Body of pancreas (tissue), 4 donors: ENCODE data around the gene S100A12. TPM values are rescaled to one million over a fixed set of nuclear protein-coding genes. Genes with fewer than 3 reads are reported as not detected.

Experiments used
- ATAC-seq: fragments of 150-250 bp; one replicate; pipeline ENCODE4 v1.9.1; 2016
- DNase-seq, 4 donors: peaks; one replicate each; pipeline ENCODE4 v3.0.0-alpha.2; 2019
- H3K27ac ChIP-seq, 4 donors: fragments of 200-600 bp; sonication (generic); 1 replicate in 3 of 4; 2 replicates in 1 of 4; pipeline versions ENCODE4 v1.5.1 to v1.6.1; 2016 to 2019; ENCODE audit warnings: mild to moderate bottlenecking in 1 of 4, mixed read lengths in 1 of 4, moderate library complexity in 1 of 4
- H3K27me3 ChIP-seq, 2 donors: fragments of 200-600 bp; sonication (generic); one replicate each; pipeline ENCODE4 v1.6.0; 2016; ENCODE audit warnings: mild to moderate bottlenecking in 1 of 2
- H3K36me3 ChIP-seq, 2 donors: fragments of 200-600 bp; sonication (generic); replicated peaks in 1 of 2; 2 replicates each; pipeline ENCODE4 v1.5.1; 2016; ENCODE audit warnings: low read depth in 2 of 2; ENCODE audit not compliant: insufficient read depth in 1 of 2
- H3K4me1 ChIP-seq: fragments of 200-600 bp; sonication (generic); one replicate; pipeline ENCODE4 v1.6.0; 2016
- H3K4me3 ChIP-seq, 2 donors: fragments of 200-600 bp; sonication (generic); 1 replicate in 1 of 2; 2 replicates in 1 of 2; pipeline ENCODE4 v1.5.1; 2016 to 2019
- H3K9me3 ChIP-seq, 3 donors: fragments of 200-600 bp; sonication (generic); 1 replicate in 2 of 3; 2 replicates in 1 of 3; pipeline ENCODE4 v1.5.1; 2016
- POLR2A ChIP-seq, 3 donors: fragments of 450-650 bp; IDR thresholded peaks; one replicate each; pipeline ENCODE4 v1.6.1; 2016; ENCODE audit warnings: antibody characterized with exemption in 3 of 3, mild to moderate bottlenecking in 2 of 3
- WGBS, 2 donors: methylation state at CpG; one replicate each; pipeline ENCODE4 v1.1.5; 2017; 5-methylcytosine and 5-hydroxymethylcytosine counted together
- intact Hi-C: fragments of 100-400 bp; cut with DNase I; formaldehyde crosslinking; loops from one replicate; pipeline ENCODE4 v1.15.1; 2023
- total RNA-seq, 2 donors: library from RNA; depleted of rRNA; stranded (reverse); fragments of >200 nt; gene quantifications; one replicate each; pipeline ENCODE4 v1.1.0, GENCODE V29; 2016
- TF ChIP-seq, protein P1 (sequence below), 7 experiments: fragments of 450-650 bp in 4 of 7; fragments of 200-600 bp in 3 of 7; sonication (generic) in 3 of 7; IDR thresholded peaks; one replicate each; pipeline ENCODE4 v1.5.1; 2016 to 2019; ENCODE audit warnings: antibody characterized with exemption in 7 of 7

S100A12 gene
- total RNA-seq, 2 donors from 2014 or later, result not detected

DNA sequence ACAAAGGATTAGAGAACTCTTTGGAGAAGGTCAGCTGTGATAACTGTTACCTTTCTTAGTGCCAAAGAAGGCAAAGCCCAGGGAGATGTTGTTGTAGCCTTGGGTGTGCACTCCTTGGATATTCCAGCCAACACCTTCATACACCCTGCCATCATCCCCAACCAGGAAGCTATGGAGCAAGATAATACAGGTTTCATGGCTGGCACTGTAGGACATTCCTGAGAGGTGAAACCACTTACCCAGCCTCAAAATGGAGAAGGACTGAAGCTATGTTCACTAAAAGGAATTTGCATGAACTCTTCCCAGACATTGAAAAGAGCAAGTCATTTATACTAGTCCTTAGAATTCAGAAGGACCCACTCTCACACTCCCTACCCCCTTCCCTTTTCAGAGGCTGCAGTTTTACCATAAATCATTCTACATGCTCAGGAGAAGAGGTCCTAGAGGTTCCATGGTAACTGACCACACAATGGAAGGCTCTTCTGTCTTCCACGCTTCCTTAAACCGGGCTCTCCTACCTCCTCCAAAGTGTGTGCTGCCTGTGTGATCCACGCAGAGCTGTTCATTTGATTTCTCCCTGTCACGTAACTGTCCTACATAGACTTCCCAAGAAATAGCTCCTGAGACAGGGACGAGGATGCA lies 32.3 kb downstream of the S100A12 start:
- H3K4me1 ChIP-seq, result peaks cover 11% of the 10 kb centered on the region
- DNase-seq (no peak), ATAC-seq (peak; percentile 27)
- H3K4me3 ChIP-seq, result no peak overlapping the region
- WGBS, 2 donors, result 31 to 36% methylated on average over 5 of the region's 5 CpGs
- H3K27ac ChIP-seq, result peak overlapping the region in 2 of 4 donors; percentile 62 to 70
- no peak for TF ChIP-seq POLR2A (IDR thresholded peaks at IDR 0.05)
- TF ChIP-seq, protein P1, sequence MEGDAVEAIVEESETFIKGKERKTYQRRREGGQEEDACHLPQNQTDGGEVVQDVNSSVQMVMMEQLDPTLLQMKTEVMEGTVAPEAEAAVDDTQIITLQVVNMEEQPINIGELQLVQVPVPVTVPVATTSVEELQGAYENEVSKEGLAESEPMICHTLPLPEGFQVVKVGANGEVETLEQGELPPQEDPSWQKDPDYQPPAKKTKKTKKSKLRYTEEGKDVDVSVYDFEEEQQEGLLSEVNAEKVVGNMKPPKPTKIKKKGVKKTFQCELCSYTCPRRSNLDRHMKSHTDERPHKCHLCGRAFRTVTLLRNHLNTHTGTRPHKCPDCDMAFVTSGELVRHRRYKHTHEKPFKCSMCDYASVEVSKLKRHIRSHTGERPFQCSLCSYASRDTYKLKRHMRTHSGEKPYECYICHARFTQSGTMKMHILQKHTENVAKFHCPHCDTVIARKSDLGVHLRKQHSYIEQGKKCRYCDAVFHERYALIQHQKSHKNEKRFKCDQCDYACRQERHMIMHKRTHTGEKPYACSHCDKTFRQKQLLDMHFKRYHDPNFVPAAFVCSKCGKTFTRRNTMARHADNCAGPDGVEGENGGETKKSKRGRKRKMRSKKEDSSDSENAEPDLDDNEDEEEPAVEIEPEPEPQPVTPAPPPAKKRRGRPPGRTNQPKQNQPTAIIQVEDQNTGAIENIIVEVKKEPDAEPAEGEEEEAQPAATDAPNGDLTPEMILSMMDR (IDR thresholded peaks at IDR 0.05), result no peak
- no peaks in the 10 kb centered on the region for H3K9me3 ChIP-seq
- intact Hi-C loops, result no loop called here
- no peaks in the 10 kb centered on the region for H3K27me3 ChIP-seq
- no peaks in the 10 kb centered on the region for H3K36me3 ChIP-seq

DNA sequence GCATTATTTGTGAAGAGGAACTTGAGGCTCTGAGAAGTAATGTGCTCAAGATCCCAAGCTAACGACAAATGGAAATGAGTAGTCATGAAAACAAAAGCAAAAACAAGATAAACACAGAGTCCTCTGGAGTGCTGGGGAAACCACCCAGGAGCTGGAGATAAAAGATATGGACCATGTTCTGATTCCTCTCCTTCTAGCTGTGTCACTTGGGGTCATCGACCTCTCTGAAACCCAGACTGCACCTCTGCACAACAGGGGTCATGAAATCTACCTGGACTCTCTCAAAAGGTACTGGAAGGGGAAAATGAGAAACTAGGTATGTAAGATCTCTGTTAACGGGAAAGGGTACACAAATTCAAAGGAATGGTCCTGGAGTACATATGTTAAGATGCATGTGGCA lies 33.2 kb downstream of the S100A12 start:
- Histone ChIP-seq H3K36me3 (no peaks in the 10 kb centered on the region), H3K27ac (no peak overlapping the region), H3K27me3 (no peaks in the 10 kb centered on the region), H3K4me1 (peaks cover 11% of the 10 kb centered on the region), H3K4me3 (no peak overlapping the region), H3K9me3 (no peaks in the 10 kb centered on the region)
- no peak for DNase-seq
- 56 to 69% methylated on average over 3 of the region's 3 CpGs for WGBS, 2 donors
- intact Hi-C loops, result no loop called here
- ATAC-seq, result no peak
- no peak for TF ChIP-seq POLR2A (IDR thresholded peaks at IDR 0.05)
- TF ChIP-seq, protein P1 (IDR thresholded peaks at IDR 0.05), result no peak

DNA sequence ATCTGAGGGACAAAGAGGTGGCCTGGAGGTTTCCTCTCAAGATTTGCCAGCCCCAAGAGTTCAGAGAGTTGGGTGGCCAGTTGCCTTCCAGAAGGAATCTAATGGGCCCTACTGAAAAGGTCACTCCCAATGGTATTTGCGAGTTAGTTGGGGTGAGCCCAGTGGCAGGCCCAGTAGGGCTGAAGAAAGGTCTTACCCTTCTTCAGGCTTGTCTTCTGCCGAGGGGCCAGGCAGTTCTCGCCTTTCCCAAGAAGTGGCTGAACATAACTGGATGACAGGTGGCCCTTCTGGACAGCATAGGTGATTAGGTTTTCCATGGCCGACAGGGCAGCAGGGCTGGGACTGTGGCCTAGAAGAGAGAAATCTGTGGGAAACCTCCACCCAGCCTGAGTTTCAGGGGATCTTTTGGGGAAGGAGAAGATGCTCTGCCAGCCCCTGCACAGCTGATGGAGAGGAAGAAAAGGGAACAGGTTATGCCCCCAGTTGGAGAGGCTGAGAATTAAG lies 33.9 kb downstream of the S100A12 start:
- no peaks in the 10 kb centered on the region for H3K9me3 ChIP-seq
- H3K27ac ChIP-seq, result no peak overlapping the region
- intact Hi-C loops, result no loop called here
- H3K36me3 ChIP-seq, result no peaks in the 10 kb centered on the region
- TF ChIP-seq, protein P1 (IDR thresholded peaks at IDR 0.05), result no peak
- TF ChIP-seq POLR2A (IDR thresholded peaks at IDR 0.05), result no peak
- no peaks in the 10 kb centered on the region for H3K27me3 ChIP-seq
- no peak for ATAC-seq
- no peak overlapping the region for H3K4me3 ChIP-seq
- no peak for DNase-seq
- WGBS, 2 donors, result 77 to 94% methylated on average over 4 of the region's 4 CpGs
- peaks cover 11% of the 10 kb centered on the region for H3K4me1 ChIP-seq

DNA sequence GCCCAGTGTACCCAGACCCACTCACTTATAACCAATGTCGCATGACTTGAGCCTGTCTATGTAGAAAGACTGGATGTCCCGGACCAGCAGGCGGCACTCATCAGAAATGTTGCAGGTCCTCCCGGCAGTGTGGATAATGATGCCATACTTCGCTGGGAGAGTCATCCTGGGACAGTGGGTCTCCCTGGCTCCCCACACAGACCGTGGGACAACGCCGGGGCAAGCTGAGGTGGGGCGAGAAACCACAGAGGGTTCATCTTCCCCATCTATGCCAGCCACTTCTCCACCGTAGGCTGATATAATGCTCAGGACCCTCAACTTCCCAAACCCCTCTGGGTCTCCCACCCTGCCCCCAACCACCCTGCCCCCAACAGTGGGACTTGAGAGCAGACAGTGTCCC lies 35.1 kb downstream of the S100A12 start:
- no peak for DNase-seq
- no peak for ATAC-seq
- TF ChIP-seq, protein P1 (IDR thresholded peaks at IDR 0.05), result no peak
- no peak for TF ChIP-seq POLR2A (IDR thresholded peaks at IDR 0.05)
- Histone ChIP-seq H3K27me3 (no peaks in the 10 kb centered on the region), H3K27ac (no peak overlapping the region), H3K4me1 (peaks cover 11% of the 10 kb centered on the region), H3K4me3 (no peak overlapping the region), H3K9me3 (no peaks in the 10 kb centered on the region), H3K36me3 (no peaks in the 10 kb centered on the region)
- intact Hi-C loops, result no loop called here
- 82 to 88% methylated on average over 10 of the region's 10 CpGs for WGBS, 2 donors

DNA sequence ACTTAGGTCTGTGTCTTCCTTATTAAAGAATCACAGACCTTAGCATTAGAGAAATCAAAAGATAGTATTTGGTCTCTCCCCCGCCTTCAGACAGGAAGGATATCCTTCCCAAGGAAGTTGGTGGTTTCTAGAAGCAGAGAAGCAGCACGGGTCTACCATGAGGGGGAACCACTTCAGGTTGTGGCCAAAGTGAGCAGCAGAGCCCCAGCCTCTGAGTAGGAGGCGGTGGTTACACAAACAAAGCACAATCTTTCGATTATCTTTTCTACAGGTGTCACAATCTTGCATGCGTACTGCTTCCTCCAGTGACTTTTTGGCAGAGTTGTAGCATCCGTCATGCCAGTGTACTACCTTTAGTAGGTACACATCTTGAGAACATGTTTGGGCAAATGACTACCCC lies 35.6 kb downstream of the S100A12 start:
- DNase-seq (no peak), ATAC-seq (no peak)
- Histone ChIP-seq H3K4me3 (no peak overlapping the region), H3K9me3 (no peaks in the 10 kb centered on the region), H3K36me3 (no peaks in the 10 kb centered on the region), H3K27ac (no peak overlapping the region), H3K27me3 (no peaks in the 10 kb centered on the region), H3K4me1 (peaks cover 7% of the 10 kb centered on the region)
- no peak for TF ChIP-seq POLR2A (IDR thresholded peaks at IDR 0.05)
- TF ChIP-seq, protein P1 (IDR thresholded peaks at IDR 0.05), result no peak
- intact Hi-C loops, result no loop called here
- WGBS, 2 donors, result 45 to 51% methylated on average over 6 of the region's 6 CpGs
